ENCODE results near the gene OR4D5.
A peak's percentile ranks its signal among the peaks of the same experiment; 100 is the strongest.

The OR4D5 gene

DNA sequence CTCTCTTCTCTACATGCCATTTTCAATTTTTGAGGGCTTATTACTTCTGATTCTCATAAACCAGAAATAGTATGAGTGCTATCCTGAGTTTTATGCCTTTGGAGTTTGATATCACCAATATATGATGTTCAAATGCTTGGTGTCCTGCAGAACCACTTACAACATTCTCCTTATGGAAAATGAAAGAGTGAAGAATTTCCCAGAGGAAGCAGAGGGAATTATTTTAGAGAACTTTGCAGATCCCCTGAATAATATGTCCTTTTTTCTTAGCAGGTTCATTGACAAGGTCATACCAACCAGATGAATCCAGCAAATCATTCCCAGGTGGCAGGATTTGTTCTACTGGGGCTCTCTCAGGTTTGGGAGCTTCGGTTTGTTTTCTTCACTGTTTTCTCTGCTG, at the start of gene OR4D5:
Gene OR4D5 (plus strand): TSS at position 301 of the 400 bp plus-strand sequence. CDS start 0 bp downstream, at position 301.
- DNase-seq (ENCODE audit: low spot score), result no peak

DNA sequence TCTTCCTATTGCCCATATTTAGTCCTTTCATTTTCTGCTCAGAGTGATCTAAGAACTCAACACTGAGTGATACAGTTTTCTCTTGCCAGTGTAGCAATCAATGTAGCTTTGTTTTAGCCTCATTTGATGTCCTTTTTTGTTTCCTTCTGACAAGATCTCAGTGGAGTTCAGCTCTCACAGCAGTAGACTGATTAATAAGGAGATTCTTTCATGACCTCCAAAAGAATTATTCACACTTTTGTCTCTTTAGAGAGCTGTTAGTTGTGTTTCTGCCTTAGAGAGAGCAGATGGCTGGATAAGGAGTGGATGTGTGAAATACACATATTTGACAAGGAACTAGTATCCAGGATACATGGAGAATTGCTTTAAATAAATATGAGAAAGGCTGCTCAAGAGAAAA, 47.4 kb upstream of the OR4D5 start:
- DNase-seq (ENCODE audit: low spot score), result no peak

DNA sequence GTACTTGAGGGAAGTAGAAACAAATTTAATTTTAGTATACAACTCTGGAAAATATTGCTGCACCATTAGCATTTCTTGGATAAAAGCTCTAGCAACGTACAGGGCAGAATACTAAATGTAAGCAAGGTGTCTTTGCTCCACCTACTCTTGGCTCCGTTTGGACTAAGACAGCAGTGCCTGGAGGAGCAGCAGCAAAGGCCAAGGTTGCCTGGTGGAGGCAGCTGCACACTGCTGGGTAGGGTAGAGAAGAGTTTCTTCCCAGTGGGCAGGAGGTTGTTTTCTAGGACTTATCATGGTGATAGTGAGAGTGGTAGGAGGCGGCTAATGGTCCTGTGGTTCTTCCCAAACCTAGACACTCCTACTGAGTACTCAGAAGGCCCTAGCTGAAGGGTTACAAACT, 39.6 kb upstream of the OR4D5 start:
- no peak for DNase-seq (ENCODE audit: low spot score)

DNA sequence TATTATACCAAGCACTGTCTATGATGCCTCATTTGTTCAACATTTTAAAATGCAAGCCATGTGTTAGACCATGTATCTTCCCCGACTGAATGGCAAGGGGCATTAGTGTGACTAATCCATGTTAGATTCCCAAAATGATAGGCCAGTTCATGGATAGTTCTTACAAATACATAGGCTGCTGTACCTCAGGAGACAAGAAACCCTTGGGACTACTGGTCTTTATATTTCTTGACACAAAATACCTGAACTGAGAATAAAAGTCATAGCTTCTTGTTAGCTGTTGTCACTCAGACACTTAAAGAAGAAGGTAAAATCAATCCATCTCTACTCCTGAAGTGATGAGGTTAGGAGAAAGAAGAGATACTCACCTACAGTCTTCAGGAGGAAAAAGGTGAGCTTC, 37.5 kb upstream of the OR4D5 start, which contains the start of gene OR8D4:
Gene OR8D4 (plus strand): TSS at position 301 of the 400 bp plus-strand sequence. CDS start 4,265 bp downstream, outside the sequence.
- DNase-seq (ENCODE audit: low spot score), result no peak

DNA sequence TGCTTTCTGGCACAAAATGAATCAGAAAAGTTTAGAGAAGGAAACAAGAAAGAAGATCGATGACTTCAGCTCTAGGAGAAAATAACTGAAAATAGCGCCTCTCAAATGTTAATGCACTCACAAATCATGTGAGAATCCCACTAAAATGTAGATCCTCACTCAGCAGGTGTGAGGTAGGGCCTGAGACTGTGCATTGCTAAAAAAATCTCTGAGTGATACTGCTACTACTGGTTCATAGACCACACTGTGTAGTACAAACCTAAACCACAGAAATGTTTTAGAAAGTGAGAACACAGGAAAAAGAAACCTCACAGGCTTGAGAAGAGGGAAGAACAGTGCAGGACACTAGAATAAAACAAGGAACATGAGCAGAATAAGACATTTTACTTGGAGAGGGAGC, 35.5 kb upstream of the OR4D5 start:
- no peak for DNase-seq (ENCODE audit: low spot score)

DNA sequence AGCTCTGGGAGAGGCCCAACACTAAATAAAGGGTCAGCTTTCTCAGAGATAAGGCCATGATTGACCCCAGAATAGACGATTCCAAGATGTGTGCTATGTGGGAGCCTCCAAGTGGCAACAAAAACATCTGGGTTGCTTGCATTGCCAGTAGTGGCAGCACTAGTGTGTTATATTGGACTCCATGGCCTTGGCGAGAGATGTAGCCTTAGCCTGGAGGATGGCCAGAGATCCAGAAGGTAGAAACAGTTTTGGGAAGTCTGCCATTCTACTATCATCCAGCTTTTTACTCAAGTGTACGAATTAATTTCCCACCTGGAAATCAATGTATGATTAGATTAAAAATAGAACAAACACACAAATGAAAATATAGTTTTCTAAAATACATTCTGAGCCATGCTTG, 34.5 kb upstream of the OR4D5 start:
- DNase-seq (ENCODE audit: low spot score), result no peak

DNA sequence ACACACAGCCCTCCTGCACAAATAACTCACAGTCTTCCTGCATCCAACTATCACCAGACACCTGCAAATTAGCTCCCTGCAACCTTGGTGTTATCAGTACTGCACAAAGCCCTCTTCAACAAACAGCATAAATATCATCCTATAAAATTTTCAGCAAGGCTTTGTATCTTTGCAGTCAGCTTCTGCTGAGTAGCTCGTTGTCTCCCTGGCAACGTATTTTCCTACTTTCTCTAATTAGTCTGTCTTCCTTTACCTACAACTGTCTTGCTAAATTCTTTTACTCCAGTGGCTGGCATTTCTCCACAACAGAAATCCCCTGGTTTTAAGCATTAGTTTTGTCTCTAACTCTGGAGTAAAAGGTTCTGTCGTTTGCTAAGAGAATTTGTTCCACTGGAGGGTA, 33.6 kb upstream of the OR4D5 start:
- no peak for DNase-seq (ENCODE audit: low spot score)

DNA sequence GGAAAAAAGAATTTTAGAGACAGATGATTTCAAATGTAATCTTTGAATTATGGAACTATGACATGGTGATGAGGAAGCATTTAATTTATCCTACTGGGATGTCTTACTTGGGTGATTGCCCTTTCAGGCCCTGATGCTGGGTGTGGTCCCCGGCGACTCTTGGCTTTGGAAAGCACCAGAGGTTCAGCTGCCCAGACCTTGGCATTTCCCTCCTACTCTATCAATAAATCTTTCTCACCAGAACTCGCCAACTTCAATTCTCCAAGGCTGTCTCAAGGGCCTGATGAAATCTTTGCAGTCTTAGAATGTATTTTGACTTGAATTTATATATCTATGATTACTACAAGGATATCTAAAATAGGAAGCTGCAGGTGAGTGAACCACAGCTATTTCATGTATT, 18.5 kb upstream of the OR4D5 start:
- DNase-seq (ENCODE audit: low spot score), result no peak

DNA sequence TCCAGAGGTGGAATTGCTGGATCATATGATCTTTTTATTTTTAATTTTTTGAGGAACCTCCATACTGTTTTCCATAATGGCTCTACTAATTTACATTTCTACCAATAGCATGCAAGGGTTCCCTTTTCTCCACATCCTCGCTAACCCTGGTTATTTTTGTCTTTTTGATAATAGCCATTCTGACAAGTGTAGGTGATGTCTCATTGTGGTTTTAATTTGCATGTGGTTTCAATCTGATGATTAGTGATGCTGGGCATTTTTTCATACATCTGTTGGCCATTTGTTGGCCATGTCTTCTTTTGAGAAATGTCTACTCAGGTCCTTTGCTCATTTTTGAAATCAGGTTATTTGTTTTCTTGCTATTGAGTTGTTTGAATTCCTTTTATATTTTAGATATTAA, 15.4 kb upstream of the OR4D5 start:
- DNase-seq (ENCODE audit: low spot score), result no peak

DNA sequence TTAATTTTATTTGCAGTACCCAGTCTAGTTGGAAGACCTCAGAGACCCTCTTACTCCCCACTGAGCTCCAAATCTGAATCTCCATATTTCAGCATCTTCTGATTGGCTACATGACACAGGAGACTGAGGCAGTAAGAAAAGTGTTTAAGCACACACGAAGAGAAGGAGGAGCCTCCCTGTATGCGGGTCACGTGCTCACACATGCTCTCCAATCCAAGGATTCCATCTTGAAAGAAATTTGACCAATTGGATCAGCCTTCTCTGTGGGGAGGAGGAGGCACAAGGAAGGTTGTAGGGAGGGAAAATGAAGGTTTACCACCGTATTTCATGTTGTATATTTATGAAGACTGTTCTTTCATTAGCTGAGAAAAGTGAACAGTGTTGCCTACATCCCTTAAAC, 3.0 kb downstream of the OR4D5 start:
- no peak for DNase-seq (ENCODE audit: low spot score)

DNA sequence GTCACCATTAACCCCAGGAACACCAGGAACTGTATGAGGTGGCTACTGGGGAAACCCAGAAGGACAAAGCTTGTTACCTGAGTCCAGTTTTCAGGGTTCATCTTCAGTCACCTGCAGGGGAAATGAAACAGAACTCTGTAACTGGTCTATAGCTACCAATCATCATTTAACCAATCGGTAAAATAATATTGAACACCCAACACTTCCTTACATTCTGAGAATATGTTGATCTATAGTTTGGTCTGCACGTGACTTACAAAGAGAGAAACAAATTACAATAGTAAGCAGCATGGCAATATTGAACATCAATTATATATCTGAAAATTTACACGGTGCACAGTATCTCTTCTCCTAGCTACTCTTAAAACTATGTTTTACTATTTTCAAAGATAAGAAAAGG, 4.3 kb downstream of the OR4D5 start, which contains the start of gene OR6T1:
Gene OR6T1 (minus strand): TSS at position 101 of the 400 bp plus-strand sequence. CDS start 0 bp downstream, at position 101.
- DNase-seq (ENCODE audit: low spot score), result no peak

DNA sequence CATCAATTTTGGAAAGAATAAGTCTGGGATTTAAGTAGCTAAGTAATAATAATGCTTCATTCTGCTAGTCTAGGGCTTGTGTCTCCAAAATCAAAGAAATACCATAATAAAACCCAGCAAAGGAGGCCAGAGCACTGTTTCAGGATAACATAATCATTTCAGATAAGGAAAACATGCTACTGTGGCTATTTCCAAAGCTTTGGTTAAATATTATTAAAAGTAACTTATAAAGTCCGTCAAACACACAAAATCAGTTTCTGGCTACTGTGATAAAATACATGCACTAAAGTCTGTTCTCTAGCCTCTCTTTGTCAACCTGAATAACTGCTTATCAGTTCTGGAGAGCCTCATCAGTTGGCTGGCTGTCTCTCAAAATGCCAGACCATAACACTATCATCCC, 5.7 kb downstream of the OR4D5 start:
- DNase-seq (ENCODE audit: low spot score), result no peak

DNA sequence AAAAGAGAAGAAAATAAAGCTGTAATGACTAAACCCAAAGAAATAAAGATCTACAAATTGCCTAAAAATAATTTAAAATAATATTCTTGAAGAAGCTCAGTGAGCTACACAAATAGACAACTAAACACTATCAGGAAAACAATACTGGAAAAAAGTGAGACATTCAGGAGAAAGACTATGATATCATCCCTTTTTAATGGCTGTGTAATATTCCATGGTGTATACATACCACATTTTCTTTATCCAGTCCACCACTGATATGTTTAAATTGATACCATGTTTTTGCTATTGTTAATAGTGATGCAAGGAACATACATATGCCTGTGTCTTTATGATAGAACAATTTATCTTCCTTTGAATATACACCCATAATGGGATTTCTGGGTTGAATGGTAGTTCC, 17.3 kb downstream of the OR4D5 start:
- DNase-seq (ENCODE audit: low spot score), result no peak

DNA sequence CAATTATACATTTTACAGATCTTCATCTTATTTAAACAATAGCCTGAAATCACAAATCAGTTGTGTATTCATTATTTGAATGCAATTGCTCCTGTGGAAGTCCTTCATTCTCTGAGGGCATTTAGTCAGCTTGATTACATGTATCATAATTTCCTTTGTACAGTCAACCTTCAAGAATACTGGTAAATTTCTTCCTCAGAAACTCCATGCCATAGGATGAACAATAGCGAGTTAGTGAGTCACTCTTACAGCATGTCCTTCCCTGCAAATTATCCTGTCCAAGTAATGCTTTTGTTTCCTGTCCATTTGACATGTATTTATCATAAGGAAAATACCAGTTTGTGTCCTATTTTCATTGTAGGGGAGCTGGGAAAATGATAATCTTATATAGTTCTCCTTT, 34.4 kb downstream of the OR4D5 start:
- peak; percentile 61 for DNase-seq (ENCODE audit: low spot score)

DNA sequence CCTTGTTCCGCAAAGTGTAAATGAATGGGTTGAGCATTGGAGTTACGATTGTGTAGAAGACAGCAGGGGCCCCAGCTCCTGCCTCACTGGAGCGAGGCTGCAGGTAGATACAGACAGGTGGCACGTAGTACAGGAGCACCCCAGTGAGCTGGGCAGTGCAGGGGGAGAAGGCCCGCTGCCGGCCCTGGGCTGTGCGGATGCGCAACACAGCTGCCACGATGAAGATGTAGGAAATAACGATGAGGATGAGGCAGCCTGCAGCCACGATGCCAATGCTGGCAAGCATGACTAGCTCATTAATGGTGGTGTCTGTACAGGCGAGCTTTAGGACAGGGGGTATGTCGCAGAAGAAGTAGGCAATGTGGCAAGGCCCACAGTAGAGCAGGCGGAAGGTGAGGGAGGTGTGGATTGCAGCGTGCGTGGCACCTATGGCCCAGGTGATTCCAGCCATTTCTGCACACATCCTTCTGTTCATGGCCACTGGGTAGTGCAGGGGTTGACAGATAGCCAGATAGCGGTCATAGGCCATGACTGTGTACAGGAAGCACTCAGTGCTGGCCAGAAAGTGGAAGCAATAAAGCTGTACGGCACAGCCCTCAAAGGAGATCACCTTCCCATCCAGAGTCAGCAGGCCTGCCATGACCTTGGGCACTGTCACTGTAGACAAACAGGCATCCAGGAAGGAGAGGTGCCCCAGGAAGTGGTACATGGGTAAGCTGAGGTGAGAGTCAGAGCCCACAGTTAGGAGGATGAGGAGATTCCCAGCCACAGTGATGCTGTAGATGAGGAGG, 37.5 kb downstream of the OR4D5 start:
- DNase-seq (ENCODE audit: low spot score), result no peak

DNA sequence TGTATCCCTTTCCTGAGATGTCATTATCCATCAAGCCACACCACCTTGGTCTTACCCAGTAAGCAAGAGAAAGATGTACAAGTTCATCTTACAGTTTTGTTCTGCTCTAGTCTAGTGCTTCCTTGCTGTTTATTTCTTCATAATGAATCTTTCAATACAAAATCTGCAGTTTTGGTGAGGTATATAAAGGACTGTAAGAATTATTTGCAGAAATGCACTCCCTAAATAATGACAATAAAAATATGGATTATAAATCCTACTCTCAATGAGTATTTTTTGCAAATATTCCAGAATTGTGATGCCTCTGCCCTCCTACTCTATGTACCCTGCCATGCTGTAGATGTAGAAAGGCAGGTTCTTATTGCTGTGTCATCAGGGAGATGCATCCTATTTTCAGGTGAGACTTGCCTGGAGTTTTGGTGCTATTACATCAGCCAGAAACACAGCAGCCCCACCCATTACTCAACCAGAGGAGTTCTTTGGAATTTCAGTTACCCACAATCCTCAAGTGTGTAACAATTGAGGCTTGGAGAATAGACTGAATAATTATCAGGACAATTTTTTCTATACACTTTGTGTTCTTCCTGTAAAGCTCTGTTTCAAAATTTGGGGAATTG, 38.4 kb downstream of the OR4D5 start, which contains the start of gene OR10S1:
Gene OR10S1 (minus strand): TSS at position 51 of the 617 bp plus-strand sequence. CDS start 117 bp downstream, outside the sequence.
- peak; percentile 13 for DNase-seq (ENCODE audit: low spot score)

DNA sequence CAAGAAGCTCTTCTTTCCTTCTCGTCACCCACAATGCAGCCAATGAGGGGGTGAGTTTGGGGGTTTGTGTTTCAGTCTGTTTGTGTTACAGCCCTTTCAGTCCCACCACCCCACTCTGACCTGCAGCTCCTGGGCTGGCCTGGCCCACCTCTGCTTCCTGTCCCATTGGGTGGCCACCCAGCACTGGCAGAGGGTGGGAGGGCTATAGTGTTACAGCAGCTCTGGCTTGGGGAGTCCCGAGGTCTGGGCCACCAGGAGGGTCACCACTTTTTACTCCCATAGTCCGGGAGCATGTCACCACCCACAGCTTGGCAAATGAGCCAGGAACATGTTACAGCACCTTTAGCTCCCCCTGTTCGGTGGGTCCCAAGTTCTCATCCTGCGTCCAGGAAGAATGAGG, 39.9 kb downstream of the OR4D5 start:
- no peak for DNase-seq (ENCODE audit: low spot score)
